Fibroblast of skin of right quadriceps (primary cell): ENCODE measurements around the gene MOGAT2.
"Not testable (repeated sequence)": the region's sequence is repeated elsewhere in the genome, so short reads cannot be mapped to it uniquely, and the experiment has no call there.

ENCODE experiments used
- DNase-seq: peaks from one replicate; pipeline ENCODE4 v3.0.0-alpha.2; 2013

Gene MOGAT2

DNA sequence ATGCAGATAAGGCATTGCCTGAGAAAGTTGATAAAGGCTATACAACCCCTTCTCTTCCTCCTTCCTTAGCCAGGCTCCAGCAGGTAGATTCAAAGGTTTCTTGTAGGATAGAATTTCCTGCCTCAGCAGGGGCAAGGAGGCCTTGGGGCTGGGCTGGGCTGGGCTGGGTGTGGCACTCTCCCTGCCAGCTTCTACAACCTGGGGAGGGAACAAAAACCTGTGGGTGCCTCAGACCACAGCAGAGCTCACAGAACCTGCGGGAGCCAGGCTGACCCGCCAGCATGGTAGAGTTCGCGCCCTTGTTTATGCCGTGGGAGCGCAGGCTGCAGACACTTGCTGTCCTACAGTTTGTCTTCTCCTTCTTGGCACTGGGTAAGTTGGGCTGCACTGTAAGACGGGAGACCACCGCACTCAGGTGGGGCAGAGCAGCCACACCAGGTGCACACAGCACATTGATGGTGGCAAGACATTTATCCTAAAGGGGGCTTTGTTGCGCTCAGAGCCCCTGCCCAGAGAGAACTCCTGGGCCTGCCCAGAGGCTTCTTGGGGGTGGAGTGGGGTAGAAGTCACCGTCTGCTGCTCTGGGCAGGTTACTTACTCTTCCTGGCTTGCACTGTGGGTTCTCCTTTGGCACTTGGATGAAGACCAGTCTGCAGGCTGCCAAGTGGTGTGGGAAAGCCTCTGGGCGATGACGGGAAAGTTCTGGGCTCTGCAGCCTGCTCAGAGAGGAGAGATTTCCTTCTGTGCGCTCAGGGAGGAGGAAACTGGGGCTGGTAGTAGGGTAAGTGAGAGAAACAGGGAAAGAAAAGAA is at the start of gene MOGAT2:
Gene MOGAT2, plus strand, starts transcription at position 231 of the 811 bp plus-strand sequence. Its CDS starts 51 bp downstream, at position 282.
- no peak for DNase-seq

GRCh38 chr11:75668451-75669297 is 49.0 kb upstream of the MOGAT2 start, which contains the start of gene MAP6:
TSS of gene MAP6 (minus strand) at chr11:75669038. CDS start at chr11:75668369, 669 bp downstream.
- no peak for DNase-seq

DNA sequence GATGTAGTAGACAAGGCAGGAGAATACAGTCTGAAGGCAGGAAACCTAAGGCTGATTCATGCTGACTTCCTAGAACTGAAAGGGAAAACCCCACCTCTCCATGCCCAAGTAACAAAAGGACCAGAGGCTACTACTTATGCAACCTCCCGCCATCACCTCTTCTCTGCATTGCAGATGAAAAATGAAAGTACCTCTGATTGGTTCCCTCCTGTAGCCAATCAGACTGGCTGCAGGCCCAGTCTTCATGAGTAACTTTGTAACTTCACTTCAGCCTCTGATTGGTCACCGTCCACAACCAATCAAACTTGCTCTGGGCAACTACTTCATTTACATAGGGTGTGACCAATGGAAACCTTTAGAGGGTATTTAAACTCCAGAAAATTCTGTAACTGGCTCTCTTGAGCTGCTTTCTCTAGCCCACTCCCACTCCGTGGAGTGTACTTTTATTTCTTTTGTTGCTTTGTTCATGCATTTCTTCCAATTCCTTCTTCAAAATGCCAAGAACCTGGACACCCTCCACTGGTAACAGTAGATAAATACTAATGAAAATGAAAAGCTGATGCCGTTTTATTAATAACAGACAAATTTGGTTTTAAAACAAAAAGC is 43.6 kb upstream of the MOGAT2 start:
- peak; percentile 59 for DNase-seq

DNA sequence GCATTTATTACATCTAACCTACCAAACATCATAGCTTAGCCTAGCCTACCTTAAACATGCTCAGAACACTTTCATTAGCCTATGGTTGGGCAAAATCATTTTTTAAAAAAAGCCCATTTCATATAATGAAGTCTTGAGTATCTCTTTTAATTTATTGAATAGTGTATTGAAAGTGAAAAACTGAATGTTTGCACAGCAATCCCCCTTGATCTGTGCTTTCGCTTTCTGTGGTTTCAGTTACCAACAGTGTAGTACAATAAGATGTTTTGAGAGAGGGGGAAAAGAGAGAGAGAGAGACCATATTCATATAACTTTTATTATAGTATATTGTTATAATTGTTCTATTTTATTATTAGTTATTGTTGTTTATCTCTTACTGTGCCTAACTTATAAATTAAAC is 40.4 kb upstream of the MOGAT2 start:
- no peak for DNase-seq

- DNase-seq, result no peak
These were observed 39.7 kb upstream of the MOGAT2 start for GRCh38 chr11:75677909-75678308.

- DNase-seq, result no peak
These were observed 38.9 kb upstream of the MOGAT2 start for GRCh38 chr11:75678620-75679259.

DNA sequence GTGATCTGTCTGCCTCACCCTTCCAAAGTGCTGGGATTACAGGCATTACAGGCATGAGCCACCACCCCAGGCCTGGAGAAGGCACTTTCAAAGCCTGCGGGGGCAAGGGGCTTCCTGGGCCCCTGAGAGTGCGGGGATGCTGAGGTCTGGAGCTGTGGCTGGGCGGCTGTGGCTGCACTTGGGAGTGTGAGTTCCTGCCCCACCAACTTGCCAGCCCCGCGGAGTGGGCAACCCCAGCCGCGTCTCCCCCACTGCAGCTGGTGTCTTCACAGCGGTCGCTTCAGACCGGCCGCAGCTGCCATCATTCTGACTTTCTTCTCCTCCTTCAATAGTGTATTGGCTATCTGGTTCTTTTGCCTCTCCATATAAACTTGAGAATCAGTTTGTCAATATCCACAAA is 38.1 kb upstream of the MOGAT2 start:
- DNase-seq, result no peak

DNA sequence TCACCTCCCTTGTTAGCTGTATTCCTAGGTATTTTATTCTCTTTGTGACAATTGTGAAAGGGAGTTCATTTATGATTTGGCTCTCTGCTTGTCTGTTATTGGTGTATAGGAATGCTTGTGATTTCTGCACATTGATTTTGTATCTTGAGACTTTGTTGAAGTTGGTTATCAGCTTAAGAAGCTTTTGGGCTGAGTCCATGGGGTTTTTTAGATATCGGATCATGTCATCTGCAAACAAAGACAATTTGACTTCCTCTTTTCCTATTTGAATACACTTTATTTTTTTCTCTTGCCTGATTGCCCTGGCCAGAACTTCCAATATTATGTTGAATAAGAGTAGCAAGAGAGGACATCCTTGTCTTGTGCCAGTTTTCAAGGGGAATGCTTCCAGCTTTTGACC is 33.8 kb upstream of the MOGAT2 start:
- not testable (repeated sequence) for DNase-seq

DNA sequence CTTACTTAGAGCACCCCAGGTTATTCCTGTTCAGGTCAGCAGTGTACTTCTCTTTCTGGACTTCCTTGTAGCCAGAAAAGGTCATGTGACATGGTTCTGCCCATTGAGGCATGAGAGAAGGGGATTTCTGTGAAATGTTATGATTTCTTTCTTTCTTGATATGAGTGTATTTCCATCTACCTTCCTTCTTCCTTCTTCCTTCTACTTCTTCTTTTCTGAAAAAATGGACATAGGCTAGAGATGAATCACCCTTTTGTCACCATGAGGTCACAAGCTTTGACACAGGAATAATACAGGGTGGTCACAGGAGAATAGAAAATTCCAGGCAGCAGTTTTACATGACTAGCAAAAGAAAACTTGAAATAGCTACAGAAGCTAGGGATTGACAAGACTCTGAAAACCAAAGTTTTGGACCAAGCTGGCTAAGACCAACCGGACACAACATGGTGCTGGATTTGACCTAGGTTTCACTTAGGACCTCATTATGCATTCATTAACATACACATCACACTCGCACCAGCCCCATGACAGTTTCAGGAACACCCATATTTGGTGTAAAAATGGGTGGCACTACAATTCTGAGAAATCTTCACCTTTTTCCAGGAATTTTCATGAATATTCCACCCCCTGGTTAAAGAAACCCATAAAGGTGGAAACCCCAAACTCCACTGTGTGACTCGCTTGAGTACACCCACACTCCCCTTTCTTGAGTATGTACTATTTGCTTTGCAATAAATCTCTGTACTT is 27.6 kb upstream of the MOGAT2 start:
- no peak for DNase-seq

DNA sequence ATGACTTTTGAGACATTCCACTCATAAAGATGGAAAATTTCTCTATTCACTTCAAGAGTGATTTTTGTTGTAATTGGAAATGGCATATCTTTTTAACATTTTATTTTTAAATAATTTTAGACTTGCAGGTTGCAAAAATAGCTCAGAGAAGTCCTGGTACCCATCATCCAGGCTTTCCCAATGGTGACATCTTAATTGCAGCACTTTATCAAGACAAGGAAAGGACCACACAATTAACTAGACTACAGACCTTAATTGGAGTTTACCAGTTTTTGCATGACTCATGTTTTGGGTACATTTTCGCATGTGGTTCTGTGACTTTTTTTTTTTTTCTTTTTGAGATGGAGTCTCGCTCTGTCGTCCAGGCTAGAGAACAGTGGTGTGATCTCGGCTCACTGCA is 25.8 kb upstream of the MOGAT2 start:
- DNase-seq, result no peak

DNA sequence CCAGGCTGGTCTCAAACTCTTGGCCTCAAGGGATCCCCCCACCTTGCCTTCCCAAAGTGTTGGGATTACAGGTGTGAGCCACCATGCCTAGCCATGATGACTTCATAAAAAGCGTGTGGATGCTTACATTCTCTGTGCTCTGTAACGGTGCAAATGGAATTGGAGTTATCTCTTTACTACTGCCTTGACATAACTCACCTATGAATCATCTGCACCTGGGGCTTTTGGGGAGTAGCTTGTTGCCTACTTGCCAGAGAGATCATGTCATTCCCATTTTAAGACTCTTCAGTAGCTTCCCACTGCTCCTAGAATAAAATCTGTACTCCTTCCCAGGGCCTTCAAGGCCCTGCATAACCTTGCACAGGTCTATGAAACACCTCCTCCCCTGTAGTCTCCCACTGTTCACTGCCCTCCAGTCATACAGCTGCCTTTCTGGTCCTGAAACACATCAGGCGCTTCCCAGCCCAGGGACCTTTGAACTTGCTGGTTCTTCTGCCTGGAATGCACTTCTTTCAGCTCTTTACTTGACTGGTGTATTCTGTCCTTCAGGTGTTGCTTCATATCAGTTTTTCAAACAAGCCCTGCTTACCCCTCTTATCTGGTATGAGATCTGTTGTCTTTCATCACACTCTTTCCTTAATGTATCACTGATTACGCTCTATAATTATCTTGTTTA is 19.6 kb upstream of the MOGAT2 start:
- no peak for DNase-seq

DNA sequence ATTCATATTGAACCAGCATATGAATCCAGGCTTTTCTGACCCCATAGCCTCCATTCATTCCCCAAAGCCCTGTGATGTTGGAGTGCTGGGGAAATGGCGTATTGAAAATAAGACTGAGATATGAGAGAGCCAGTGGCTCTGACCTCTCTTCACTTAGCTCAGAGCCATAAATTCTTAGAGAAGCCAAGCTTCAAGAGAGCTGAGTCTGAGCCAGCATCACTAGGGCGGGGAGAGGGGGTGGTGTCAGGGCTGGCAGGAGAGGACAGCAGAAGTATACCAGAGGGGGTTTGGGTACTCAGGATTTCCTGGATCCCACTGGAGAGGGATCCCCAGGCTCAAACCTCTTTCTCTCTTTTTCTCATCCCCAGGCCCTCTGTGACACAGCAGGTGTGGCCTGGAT is 16.7 kb upstream of the MOGAT2 start:
- no peak for DNase-seq

DNA sequence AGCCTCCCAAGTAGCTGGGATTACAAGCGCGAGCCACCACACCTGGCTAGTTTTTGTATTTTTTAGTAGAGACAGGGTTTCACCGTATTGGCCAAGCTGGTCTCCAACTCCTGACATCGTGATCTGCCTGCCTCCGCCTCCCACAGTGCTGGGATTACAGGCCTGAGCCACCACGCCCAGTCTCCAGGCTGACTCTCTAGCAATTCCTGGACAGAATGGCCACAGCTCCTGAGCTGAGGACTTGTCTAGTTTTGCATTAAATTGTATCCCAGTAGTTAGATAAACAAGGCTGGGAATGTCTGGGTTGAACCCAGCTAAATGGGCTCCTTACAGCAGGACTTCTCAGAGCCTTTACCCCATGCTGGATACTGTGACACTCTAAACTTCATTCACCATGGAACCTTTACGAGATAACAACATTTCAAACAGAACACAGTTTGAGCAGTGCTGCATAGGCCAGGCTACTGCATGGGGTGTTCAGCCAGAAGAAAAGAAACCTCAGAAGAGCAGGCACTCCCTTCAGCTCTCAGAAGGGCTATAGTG is 13.9 kb upstream of the MOGAT2 start:
- DNase-seq, result no peak

GRCh38 chr11:75705541-75705940 is 12.1 kb upstream of the MOGAT2 start:
- no peak for DNase-seq

GRCh38 chr11:75706260-75706729 is 11.3 kb upstream of the MOGAT2 start:
- DNase-seq, result peak; percentile 59

GRCh38 chr11:75714211-75714610 is 3.4 kb upstream of the MOGAT2 start:
- no peak for DNase-seq

DNA sequence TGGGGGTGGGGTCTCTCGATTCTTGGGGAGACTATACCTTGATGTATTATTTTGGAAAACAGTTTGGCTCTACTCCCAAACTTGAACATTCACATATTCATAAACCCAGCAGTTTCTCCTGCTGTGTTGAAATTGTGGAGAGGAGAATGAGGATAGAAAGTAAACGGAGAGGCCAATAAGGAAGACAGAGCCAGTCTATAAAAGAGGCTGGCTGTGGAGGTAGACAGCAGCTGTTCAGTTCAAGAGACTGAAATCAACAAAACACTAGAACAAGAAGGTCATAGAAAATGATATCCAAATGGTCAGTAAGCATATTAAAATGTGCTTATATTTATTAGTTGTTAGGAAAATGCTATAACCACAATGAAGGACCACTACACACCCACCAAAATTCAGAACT is 1.9 kb upstream of the MOGAT2 start:
- no peak for DNase-seq

GRCh38 chr11:75716659-75717058 is 979 bp upstream of the MOGAT2 start:
- DNase-seq, result no peak

- no peak for DNase-seq
These were observed 1.0 kb downstream of the MOGAT2 start for GRCh38 chr11:75718419-75719339.
